ENCODE results near the gene MEAF6. TPM values are rescaled to one million over a fixed set of nuclear protein-coding genes. Genes with fewer than 3 reads are reported as not detected.

The MEAF6 gene
- total RNA-seq, 1 donor from 2014 or later, result 64.5 TPM

DNA sequence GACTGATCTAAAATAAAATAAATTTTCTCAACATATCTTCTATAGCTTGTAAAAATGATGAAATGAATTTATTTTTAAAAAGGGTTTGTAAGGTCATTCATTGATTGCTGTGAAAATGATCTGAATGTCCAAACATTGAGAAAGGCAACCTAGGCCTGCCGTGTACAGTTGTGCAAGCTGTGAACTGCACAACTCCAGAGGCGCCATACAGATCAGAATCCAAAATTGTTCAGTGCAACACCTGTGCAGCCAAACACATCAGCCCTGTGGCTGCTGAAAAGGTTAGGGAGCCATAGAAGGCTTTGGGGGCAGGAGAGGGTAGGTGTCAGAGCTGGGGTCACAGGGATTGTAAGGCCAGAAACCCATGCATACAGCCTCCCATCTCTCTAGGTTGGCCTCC, 50.1 kb downstream of the MEAF6 start:
- no peak for DNase-seq
- no peaks in the 10 kb centered on the region for H3K36me3 ChIP-seq
- TF ChIP-seq, protein P1, sequence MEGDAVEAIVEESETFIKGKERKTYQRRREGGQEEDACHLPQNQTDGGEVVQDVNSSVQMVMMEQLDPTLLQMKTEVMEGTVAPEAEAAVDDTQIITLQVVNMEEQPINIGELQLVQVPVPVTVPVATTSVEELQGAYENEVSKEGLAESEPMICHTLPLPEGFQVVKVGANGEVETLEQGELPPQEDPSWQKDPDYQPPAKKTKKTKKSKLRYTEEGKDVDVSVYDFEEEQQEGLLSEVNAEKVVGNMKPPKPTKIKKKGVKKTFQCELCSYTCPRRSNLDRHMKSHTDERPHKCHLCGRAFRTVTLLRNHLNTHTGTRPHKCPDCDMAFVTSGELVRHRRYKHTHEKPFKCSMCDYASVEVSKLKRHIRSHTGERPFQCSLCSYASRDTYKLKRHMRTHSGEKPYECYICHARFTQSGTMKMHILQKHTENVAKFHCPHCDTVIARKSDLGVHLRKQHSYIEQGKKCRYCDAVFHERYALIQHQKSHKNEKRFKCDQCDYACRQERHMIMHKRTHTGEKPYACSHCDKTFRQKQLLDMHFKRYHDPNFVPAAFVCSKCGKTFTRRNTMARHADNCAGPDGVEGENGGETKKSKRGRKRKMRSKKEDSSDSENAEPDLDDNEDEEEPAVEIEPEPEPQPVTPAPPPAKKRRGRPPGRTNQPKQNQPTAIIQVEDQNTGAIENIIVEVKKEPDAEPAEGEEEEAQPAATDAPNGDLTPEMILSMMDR (IDR thresholded peaks at IDR 0.05), result no peak
- intact Hi-C loops (cut with DNase I), result no loop called here
- H3K27ac ChIP-seq, result no peak overlapping the region
- H3K27me3 ChIP-seq, result no peaks in the 10 kb centered on the region
- H3K4me3 ChIP-seq, result no peak overlapping the region
- H3K9me3 ChIP-seq, result no peaks in the 10 kb centered on the region
- ATAC-seq, result no peak
- no peaks in the 10 kb centered on the region for H3K4me1 ChIP-seq

DNA sequence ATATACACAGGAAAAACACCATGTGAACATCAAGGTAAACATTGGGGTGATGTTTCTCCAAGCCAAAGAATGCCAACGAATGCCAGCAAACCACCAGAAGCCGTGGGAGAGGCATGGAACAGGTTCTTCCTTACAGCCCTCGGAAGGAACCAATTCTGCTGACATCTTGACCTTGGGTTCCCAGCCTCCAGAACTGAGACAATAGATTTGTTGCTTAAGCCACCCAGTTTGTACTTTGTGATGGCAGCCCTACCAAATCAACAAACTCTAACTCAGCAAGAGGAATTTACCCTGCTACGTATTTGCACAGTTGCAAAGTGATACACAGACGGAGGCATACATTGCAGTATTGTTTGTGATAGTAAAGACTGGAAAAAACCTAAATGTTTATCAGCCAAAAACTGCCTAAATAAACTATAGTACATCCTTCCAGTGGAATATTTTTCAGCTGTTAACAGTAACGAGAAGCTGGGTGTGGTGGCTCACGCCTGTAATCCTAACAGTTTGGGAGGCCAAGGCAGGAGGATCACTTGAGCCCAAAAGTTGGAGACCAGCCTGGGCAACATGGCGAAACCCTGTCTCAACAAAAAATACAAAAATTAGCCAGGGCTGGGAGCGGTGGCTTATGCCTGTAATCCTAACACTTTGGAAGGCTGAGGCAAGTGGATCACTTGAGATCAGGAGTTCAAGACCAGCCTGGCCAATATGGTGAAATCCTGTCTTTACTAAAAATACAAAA, 52.7 kb downstream of the MEAF6 start:
- TF ChIP-seq, protein P1 (IDR thresholded peaks at IDR 0.05), result no peak
- H3K27ac ChIP-seq, result peak overlapping the region; percentile 30
- H3K4me3 ChIP-seq, result no peak overlapping the region
- no peak for ATAC-seq
- intact Hi-C loops (cut with DNase I), result no loop called here
- no peaks in the 10 kb centered on the region for H3K4me1 ChIP-seq
- no peaks in the 10 kb centered on the region for H3K36me3 ChIP-seq
- no peaks in the 10 kb centered on the region for H3K9me3 ChIP-seq
- no peak for DNase-seq
- no peaks in the 10 kb centered on the region for H3K27me3 ChIP-seq

DNA sequence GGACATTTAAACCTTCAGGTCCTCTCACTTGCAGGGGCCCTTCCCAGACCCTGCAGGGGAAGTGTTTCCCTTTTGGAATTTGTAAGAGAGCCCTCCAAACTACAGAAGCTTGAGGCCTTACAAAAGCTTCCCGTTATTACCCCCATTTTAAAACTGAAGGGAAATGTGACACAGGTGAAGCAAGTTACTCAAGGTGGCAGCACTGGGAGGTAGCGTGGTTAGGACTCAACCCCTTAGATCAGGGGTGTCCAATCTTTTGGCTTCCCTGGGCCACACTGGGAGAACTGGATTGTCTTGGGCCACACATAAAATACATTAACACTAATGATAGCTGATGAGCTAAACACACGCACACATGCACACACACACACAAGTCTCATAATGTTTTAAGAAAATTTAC, 56.0 kb downstream of the MEAF6 start:
- no peaks in the 10 kb centered on the region for H3K36me3 ChIP-seq
- TF ChIP-seq, protein P1 (IDR thresholded peaks at IDR 0.05), result no peak
- no peaks in the 10 kb centered on the region for H3K27me3 ChIP-seq
- peaks cover 10% of the 10 kb centered on the region for H3K4me1 ChIP-seq
- no peak overlapping the region for H3K27ac ChIP-seq
- intact Hi-C loops (cut with DNase I), result no loop called here
- H3K4me3 ChIP-seq, result no peak overlapping the region
- no peak for ATAC-seq
- DNase-seq, result no peak
- H3K9me3 ChIP-seq, result no peaks in the 10 kb centered on the region

DNA sequence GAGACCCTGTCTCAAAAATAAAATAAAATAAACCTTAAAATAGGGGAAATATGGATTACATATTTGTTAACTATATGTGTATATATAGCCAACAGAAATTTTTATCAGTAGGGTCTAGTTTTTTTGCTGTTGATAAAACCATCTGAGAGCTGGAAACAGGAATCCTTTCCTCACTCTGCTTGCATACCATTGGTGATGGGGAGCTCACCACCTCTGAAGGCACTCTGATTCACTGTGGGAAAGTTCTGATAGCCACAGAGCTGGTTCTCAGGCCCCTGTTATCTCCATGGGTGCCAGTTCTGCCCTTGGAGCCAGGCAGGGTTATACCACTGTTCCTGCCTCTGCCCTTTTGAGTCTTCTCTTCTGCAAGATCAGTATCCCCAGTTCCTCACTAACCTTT, 58.0 kb downstream of the MEAF6 start:
- ATAC-seq, result no peak
- Histone ChIP-seq H3K27ac (no peak overlapping the region), H3K36me3 (no peaks in the 10 kb centered on the region), H3K9me3 (no peaks in the 10 kb centered on the region), H3K27me3 (no peaks in the 10 kb centered on the region), H3K4me3 (no peak overlapping the region), H3K4me1 (peaks cover 10% of the 10 kb centered on the region)
- no peak for DNase-seq
- TF ChIP-seq, protein P1 (IDR thresholded peaks at IDR 0.05), result no peak
- intact Hi-C loops (cut with DNase I), result loop anchor here (2.0 kb wide), 1 partner anchor 30 kb away; no protein-coding TSS in a partner anchor

DNA sequence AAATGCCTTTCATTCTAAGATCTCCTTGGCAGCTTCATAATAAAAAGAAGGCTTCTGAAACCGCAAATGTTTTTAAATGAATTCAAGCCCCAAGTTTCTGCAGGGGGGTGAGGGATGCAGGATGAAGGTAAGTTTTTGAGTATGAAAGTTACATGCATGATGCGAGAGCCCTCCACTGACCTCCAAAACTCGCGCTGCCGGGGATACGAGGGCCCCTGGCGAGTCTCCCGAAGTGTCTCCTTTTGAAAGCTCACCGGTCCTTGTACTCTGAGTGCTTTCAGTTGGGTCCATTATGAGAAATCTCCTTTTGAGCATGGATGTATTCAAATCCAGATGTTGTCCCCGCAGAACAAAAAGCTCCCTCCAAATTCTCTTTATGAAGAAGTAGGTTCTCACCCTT, 59.0 kb downstream of the MEAF6 start:
- TF ChIP-seq, protein P1 (IDR thresholded peaks at IDR 0.05), result no peak
- ATAC-seq, result no peak
- intact Hi-C loops (cut with DNase I), result no loop called here
- DNase-seq, result no peak
- peak overlapping the region; percentile 58 for H3K27ac ChIP-seq
- no peaks in the 10 kb centered on the region for H3K9me3 ChIP-seq
- H3K36me3 ChIP-seq, result no peaks in the 10 kb centered on the region
- peaks cover 10% of the 10 kb centered on the region for H3K4me1 ChIP-seq
- no peaks in the 10 kb centered on the region for H3K27me3 ChIP-seq
- H3K4me3 ChIP-seq, result no peak overlapping the region
